GM19099 (cell line): ENCODE results near the gene NAT9.

ENCODE experiments used
- POLR2A ChIP-seq: IDR thresholded peaks from 3 replicates; pipeline ENCODE4 v1.6.1; 2011; ENCODE audit warnings: low read depth; ENCODE audit not compliant: insufficient read length; ENCODE audit errors: extremely low read depth

The NAT9 gene

DNA sequence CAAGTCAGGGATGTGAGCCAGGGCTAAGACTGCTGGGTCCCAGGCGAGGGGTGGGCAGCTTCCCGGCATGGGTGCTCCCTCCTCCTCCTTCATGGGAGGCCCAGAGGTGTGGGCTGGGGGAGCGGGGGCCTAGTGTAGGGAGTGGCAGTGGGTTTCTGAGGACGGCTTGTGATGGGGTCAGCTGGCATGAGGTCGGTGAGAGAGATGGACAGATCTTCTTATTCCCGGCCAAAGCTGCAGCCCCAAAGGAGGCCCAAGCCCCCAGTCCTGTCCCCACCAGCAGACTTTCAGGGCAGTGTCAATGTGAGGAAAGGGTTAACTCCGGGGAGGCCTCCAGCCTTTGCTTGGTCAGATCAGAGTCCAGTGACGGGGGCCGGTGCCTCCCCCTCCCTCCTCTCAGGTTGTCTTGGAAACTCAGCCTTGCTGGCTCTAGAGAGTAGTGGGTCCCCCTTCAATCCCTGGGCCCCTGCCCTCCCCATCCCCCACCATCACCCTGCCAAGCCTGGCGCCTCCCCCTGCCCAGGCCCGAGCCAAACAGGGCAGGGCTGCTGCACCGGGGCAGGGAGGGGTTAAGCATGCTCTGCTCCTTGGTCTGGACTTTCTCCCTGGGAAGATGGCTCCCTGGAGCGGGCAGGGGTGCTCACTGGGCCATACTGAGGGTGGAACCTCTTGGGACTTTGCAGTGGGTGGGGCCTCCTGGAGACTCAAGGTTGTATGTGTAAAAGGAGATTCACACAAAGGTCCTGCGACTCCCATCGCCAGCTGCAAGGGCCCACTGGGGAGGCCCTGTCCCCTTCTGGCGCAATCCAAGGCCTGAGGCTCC, 12.4 kb downstream of the NAT9 start:
- no peak for TF ChIP-seq POLR2A

DNA sequence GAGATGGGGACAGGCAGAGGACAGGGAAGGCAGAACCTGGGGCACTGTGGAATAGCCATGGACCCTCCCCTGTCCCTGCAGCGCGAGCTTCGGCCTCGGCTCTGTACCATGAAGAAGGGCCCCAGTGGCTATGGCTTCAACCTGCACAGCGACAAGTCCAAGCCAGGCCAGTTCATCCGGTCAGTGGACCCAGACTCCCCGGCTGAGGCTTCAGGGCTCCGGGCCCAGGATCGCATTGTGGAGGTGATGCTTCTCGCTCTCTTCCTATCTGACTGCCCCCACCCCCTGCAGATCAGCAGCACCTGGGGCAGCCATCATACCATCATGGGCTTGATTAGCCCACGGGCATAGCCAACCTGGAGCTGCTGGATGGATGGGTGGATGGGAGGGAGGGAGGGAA, 14.2 kb downstream of the NAT9 start:
- TF ChIP-seq POLR2A, result no peak

DNA sequence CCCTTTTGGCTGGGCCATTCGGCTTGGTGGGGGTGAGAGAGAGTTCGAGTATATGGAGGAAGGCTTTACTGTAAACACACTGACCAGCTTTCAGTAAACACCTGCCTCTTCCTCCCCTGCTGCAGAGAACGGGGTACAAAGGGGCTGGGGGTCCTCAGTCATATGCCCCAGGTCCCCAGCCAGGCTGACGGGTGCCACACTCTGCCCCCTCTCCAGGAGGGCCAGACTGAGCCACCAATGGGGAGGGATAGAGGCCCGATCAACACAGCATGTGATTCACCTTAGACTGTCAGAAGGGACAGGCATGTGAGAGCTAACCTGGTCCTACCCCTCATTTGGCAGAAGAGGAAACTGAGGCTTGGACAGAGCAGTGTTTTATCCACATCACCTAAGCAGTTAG, 14.7 kb downstream of the NAT9 start:
- no peak for TF ChIP-seq POLR2A

GRCh38 chr17:74760404-74761105, 15.6 kb downstream of the NAT9 start:
- no peak for TF ChIP-seq POLR2A

- no peak for TF ChIP-seq POLR2A
These were observed 16.2 kb downstream of the NAT9 start for GRCh38 chr17:74759941-74760340.

DNA sequence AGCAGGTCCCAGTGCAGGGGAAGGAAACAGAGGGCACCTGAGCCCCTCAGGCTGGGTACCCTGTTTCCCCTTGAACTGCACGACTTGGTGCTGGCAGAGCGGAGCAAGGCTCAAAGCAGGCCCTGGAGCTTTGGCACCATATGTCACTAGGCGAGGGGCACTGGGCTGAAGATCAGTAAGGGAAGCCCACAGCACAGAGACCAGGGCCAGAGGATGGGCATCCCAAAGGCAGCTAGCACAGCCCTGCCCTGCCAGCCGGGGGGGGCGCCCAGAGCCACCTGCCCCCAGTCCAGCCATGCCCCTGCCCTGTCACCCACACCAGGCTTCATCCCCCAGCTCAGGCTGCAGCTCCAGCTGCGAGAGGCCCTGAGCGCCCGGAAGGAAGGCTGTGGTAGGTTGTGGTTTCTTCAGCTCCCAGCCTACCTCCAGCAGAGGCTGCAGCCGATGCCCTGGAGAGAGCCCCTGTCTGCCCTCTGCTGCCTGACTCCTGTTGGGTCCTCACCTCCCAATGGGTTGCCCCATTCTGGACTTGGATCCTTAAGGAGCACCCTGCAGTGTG, 16.8 kb downstream of the NAT9 start:
- no peak for TF ChIP-seq POLR2A

DNA sequence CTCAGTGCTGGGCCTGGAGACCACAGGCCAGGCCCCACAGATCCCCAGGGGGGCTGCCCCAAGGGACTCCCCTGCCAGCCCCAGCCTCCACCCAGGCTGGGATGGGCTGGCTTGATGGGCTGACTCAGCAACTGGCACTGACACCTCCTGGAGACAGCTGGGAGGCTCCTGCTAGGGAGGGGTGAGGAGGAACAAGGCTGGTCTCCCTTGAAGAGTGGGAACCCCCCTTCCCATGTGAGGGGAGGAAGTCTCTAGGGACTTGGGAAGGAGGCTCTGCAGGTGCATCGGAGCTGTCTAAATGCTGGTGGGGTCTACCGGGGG, 17.3 kb downstream of the NAT9 start:
- no peak for TF ChIP-seq POLR2A

- no peak for TF ChIP-seq POLR2A
These were observed 18.0 kb downstream of the NAT9 start for GRCh38 chr17:74757931-74758847.

GRCh38 chr17:74757502-74757901, 18.6 kb downstream of the NAT9 start:
- no peak for TF ChIP-seq POLR2A

GRCh38 chr17:74756891-74757290, 19.3 kb downstream of the NAT9 start:
- no peak for TF ChIP-seq POLR2A

DNA sequence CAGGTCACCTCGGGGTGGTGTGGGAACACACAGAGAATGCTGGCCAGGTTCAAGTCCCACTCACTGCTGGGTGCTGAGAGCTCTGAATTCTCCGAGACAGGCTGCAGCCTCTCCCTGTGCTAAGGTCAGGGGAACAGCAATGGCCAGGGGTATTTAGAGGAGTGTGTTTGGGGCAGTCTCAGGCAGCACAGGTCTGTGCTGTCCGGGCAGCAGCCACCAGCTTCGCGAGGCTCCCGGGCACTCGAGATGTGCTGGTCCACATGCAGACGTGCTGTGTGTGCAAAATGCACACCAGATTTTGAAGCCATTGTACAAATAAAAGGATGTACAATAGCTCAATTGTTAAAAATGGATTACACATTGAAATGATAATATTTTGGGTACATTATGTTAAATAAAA, 20.6 kb downstream of the NAT9 start:
- TF ChIP-seq POLR2A, result no peak

GRCh38 chr17:74754832-74755231, 21.3 kb downstream of the NAT9 start:
- no peak for TF ChIP-seq POLR2A

GRCh38 chr17:74752822-74753401, 23.2 kb downstream of the NAT9 start:
- no peak for TF ChIP-seq POLR2A

- TF ChIP-seq POLR2A, result no peak
These were observed 23.7 kb downstream of the NAT9 start for GRCh38 chr17:74752415-74752814.

DNA sequence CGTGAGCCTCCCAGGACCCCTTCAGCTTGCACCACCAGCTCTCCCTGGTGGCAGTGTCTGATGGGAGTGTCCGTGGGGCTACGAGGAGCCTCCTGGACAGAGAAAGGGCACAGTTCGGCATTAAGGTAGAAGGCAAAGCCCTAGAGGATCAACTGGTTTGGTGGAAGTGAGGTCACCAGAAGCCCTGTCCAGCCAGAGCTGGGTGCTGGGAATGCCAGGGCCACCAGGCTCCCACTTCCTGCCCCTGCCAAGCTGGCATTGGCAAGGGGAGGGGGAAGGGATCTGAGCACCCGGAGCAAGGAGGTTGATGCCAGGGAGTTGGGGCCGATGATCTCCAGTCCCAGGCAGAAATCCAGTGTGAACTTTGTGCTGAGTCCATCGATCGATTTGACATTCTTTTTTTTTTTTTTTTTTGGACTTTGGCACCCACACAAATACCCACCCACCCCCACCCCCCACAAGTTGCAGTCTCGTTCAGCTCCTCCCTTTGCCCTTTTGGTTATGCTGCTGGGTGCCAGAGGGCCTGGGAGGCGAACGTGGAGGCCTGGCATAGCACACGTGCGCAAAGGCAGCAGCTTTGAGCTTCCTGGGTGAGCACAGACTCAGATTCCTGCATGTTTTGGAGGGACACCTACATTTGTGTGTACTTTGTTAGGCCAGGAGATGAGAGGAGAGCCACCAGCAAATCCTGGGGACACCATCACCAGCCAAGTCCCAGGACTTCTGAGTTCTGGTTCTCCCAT, 25.6 kb downstream of the NAT9 start:
- TF ChIP-seq POLR2A, result no peak

GRCh38 chr17:74750039-74750326, 26.2 kb downstream of the NAT9 start:
- TF ChIP-seq POLR2A, result no peak
